NCI-H748 (cell line): ENCODE data around the gene EFNA5.

Experiments used
- DNase-seq: peaks from one replicate; lab custom pipeline; 2025; ENCODE audit not compliant: unreplicated experiment; lab: John Stamatoyannopoulos, UW

The EFNA5 gene

DNA sequence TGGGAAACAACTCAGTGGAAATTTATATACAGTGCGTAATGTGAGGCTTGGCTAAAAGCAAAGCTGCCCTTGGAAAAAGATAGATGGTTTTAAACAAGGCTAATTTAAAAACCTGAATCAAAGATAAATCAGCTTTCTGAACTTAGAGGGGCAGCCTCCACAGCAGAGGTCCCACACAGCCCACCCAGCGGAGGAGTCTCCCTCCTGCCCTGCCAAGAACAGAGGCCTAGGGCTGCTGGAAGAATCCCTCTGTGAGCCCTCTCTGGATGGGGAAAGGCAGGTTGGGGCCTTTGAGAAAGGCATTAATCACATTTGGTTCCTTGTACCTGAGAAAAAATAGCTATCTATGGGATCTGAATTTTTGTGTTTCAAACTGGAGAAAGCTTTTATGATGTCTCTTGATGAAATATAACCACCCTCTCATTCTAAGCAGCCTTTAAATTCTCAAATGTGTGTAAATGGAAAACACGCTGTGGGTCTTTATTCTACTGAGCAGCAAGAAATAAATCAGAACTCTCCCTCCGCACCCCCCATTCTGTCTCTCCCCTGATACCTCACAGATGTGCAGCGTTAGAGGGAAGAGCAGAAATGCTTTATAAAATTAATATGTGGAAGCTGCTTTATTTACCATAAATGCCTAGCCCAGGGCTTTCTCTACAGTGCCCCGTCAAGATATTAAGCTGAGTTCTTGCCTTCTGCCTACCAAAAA, 329.2 kb downstream of the EFNA5 start:
- DNase-seq, result no peak

DNA sequence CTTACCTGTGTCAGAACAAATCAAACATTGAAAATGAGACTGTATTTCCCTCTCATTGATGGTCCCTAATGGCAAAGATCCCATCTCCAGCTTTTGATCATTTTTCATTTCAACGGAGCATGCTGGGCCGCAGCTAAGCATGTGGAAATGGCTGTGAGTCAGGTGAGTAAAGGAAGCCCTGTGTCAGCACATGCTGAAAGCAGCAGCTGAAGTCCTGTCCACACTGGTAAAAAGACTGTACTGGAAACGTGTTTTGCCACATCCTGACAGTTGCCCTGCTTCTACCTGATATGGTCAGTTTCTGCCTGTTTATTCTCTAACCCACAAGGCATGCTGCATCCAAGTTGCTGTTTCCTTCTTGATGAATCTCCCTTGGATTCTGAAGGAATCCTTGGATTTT, 330.1 kb downstream of the EFNA5 start:
- no peak for DNase-seq

GRCh38 chr5:107338335-107338734, 332.4 kb downstream of the EFNA5 start:
- no peak for DNase-seq

DNA sequence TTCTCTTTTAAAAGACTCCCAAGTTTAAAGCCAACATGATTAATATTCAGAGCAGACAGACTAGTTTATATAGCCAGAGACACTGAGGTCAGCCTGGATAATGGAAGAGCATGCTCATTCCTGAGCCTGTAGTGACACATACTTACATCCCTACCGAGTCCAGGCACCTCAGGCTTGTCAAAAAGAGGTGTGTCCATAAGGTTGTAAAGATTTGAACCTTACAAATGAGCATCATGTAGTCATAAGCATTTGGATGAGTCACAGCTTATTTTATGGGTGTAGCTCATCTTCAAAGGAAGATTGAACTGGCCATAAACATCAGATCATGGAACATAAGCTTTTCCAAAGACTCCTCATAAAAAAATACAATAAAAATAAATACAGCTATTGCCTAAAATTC, 333.5 kb downstream of the EFNA5 start:
- no peak for DNase-seq

DNA sequence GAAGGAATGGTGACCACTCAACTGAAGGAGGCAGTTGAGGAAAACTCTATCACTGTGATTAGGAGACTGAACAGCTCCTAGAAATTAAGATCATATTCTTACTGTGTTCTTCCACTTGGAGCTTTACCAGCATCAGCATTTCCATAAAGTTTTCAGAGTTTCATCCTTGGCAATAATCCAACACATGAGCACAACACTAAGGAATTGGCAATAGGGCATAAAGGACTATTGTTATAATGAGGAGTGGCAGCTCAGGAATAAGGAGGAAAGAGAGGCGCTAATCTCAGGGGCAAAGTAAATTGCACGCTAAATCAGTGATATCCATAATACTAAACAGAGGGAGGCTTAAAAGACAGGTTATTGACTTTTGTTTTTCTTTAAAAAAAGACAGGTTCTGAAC, 338.9 kb downstream of the EFNA5 start:
- no peak for DNase-seq

DNA sequence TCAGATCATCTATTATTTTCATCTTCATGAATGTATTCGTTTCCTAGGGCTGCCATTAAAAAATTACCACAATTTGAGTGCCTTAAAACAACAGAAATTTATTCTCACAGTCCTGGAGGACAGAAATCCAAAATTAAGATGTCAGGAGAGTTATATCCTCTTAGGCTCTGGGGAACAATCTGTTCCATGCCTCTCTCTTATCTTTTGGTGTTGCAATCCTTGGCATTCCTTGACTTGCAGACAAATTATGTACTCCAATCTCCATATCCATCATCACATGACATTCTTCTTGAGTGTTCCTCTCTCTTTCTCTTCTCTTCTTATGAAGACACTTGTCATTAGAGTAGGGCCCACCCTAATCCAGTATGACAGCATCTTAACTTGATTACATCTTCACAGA, 339.4 kb downstream of the EFNA5 start:
- DNase-seq, result no peak

GRCh38 chr5:107330903-107331302, 339.8 kb downstream of the EFNA5 start:
- DNase-seq, result no peak

- no peak for DNase-seq
Observed at GRCh38 chr5:107329850-107330249, 340.9 kb downstream of the EFNA5 start.
